ENCODE data around the gene ACTA1. TPM values are rescaled to one million over a fixed set of nuclear protein-coding genes. Genes with fewer than 3 reads are reported as not detected.
"Not testable (repeated sequence)": the region's sequence is repeated elsewhere in the genome, so short reads cannot be mapped to it uniquely, and the experiment has no call there.

Gene ACTA1
- total RNA-seq, 1 donor from 2014 or later = 0.23 TPM

GRCh38 chr1:229428256-229428655 lies 5.6 kb downstream of the ACTA1 start:
- Mint-ChIP-seq H3K4me1 (peaks cover 12% of the 10 kb centered on the region), H3K27me3 (ENCODE audit: low read depth) (peaks cover 83% of the 10 kb centered on the region), H3K27ac (ENCODE audit: unreplicated experiment) (no peak overlapping the region), H3K36me3 (ENCODE audit: low read depth) (peaks cover 3% of the 10 kb centered on the region), H3K9me3 (peaks cover 3% of the 10 kb centered on the region), H3K4me3 (no peak overlapping the region)
- no peak for DNase-seq (ENCODE audit: low read depth, low spot score)
- TF ChIP-seq CTCF (conservative IDR thresholded peaks at IDR 0.05) = no peak

GRCh38 chr1:229427572-229427971 lies 6.3 kb downstream of the ACTA1 start:
- Mint-ChIP-seq H3K36me3 (ENCODE audit: low read depth) (peaks cover 3% of the 10 kb centered on the region), H3K27ac (ENCODE audit: unreplicated experiment) (no peak overlapping the region), H3K4me1 (peaks cover 12% of the 10 kb centered on the region), H3K4me3 (no peak overlapping the region), H3K27me3 (ENCODE audit: low read depth) (peaks cover 77% of the 10 kb centered on the region), H3K9me3 (peaks cover 3% of the 10 kb centered on the region)
- no peak for TF ChIP-seq CTCF (conservative IDR thresholded peaks at IDR 0.05)
- DNase-seq (ENCODE audit: low read depth, low spot score) = no peak

- Mint-ChIP-seq H3K9me3 (peaks cover 3% of the 10 kb centered on the region), H3K27ac (ENCODE audit: unreplicated experiment) (no peak overlapping the region), H3K27me3 (ENCODE audit: low read depth) (peaks cover 57% of the 10 kb centered on the region), H3K4me1 (peaks cover 2% of the 10 kb centered on the region), H3K36me3 (ENCODE audit: low read depth) (no peaks in the 10 kb centered on the region), H3K4me3 (no peak overlapping the region)
- no peak for DNase-seq (ENCODE audit: low read depth, low spot score)
- TF ChIP-seq CTCF (conservative IDR thresholded peaks at IDR 0.05) = no peak
Observed at GRCh38 chr1:229425564-229426159, 8.2 kb downstream of the ACTA1 start.

GRCh38 chr1:229420765-229421164 lies 13.1 kb downstream of the ACTA1 start:
- Mint-ChIP-seq H3K4me1 (no peaks in the 10 kb centered on the region), H3K9me3 (peaks cover 3% of the 10 kb centered on the region), H3K36me3 (ENCODE audit: low read depth) (no peaks in the 10 kb centered on the region), H3K4me3 (no peak overlapping the region), H3K27ac (ENCODE audit: unreplicated experiment) (no peak overlapping the region), H3K27me3 (ENCODE audit: low read depth) (peaks cover 19% of the 10 kb centered on the region)
- no peak for TF ChIP-seq CTCF (conservative IDR thresholded peaks at IDR 0.05)
- no peak for DNase-seq (ENCODE audit: low read depth, low spot score)

- peaks cover 13% of the 10 kb centered on the region for H3K27me3 Mint-ChIP-seq (ENCODE audit: low read depth)
- H3K36me3 Mint-ChIP-seq (ENCODE audit: low read depth) = no peaks in the 10 kb centered on the region
- H3K4me3 Mint-ChIP-seq = no peak overlapping the region
- peaks cover 3% of the 10 kb centered on the region for H3K9me3 Mint-ChIP-seq
- no peak for DNase-seq (ENCODE audit: low read depth, low spot score)
- H3K27ac Mint-ChIP-seq (ENCODE audit: unreplicated experiment) = no peak overlapping the region
- no peak for TF ChIP-seq CTCF (conservative IDR thresholded peaks at IDR 0.05)
- H3K4me1 Mint-ChIP-seq = no peaks in the 10 kb centered on the region
Observed at GRCh38 chr1:229420224-229420623, 13.7 kb downstream of the ACTA1 start.

- H3K27ac Mint-ChIP-seq (ENCODE audit: unreplicated experiment); H3K4me3 Mint-ChIP-seq; H3K27me3 Mint-ChIP-seq (ENCODE audit: low read depth); H3K4me1 Mint-ChIP-seq; H3K9me3 Mint-ChIP-seq; DNase-seq (ENCODE audit: low read depth, low spot score); H3K36me3 Mint-ChIP-seq (ENCODE audit: low read depth): not testable (repeated sequence)
Observed at GRCh38 chr1:229418586-229418985, 15.3 kb downstream of the ACTA1 start.

- not testable (repeated sequence) for H3K4me3 Mint-ChIP-seq; H3K27ac Mint-ChIP-seq (ENCODE audit: unreplicated experiment); H3K9me3 Mint-ChIP-seq; DNase-seq (ENCODE audit: low read depth, low spot score); H3K36me3 Mint-ChIP-seq (ENCODE audit: low read depth)
- Mint-ChIP-seq H3K27me3 (ENCODE audit: low read depth) (peaks cover 43% of the 10 kb centered on the region), H3K4me1 (peaks cover 17% of the 10 kb centered on the region)
Observed at GRCh38 chr1:229412810-229413209, 21.1 kb downstream of the ACTA1 start.

Data from neural crest cell (in vitro differentiated cells).